H1 (cell line): Measurements from ENCODE around the gene MX1. TPM values are rescaled to one million over a fixed set of nuclear protein-coding genes. Genes with fewer than 3 reads are reported as not detected.

Experiments used
- CTCF ChIA-PET: fragments of 300-600 bp; sonication (Branson Sonifier 250); formaldehyde crosslinking; loops from one replicate; lab custom pipeline; 2021; ENCODE audit not compliant: partially characterized antibody; lab: Charles Lee
- POLR2A ChIA-PET: fragments of 300-600 bp; sonication (Branson Sonifier 250); formaldehyde crosslinking; loops from one replicate; lab custom pipeline; 2021; ENCODE audit warnings: inconsistent platforms; ENCODE audit not compliant: partially characterized antibody; lab: Charles Lee
- DNase-seq, 2 experiments: peaks; one replicate each; pipeline versions ENCODE4 v3.0.0 to v3.0.0-alpha.2; 2010 to 2022; ENCODE audit warnings: low spot score in 2 of 2, low read depth in 1 of 2, mixed read lengths in 1 of 2
- FAIRE-seq: peaks from 2 replicates; lab custom pipeline; 2011; peaks lifted over from hg19 to GRCh38; lab: Jason Lieb, UNC
- H2AFZ ChIP-seq: 2 replicates; pipeline ENCODE4 v1.8.1; 2012; ENCODE audit warnings: low read length, inconsistent platforms
- H2AK5ac ChIP-seq: 2 replicates; pipeline ENCODE4 v1.6.1; 2013; ENCODE audit warnings: low read depth, low read length
- H2BK120ac ChIP-seq: replicated peaks from 2 replicates; pipeline ENCODE3; 2013; ENCODE audit warnings: low read depth, low read length, inconsistent platforms
- H2BK12ac ChIP-seq: 2 replicates; pipeline ENCODE4 v1.6.1; 2013; ENCODE audit warnings: low read depth, low read length
- H2BK15ac ChIP-seq: 2 replicates; pipeline ENCODE4 v1.6.1; 2013; ENCODE audit warnings: low read length
- H2BK20ac ChIP-seq: 2 replicates; pipeline ENCODE4 v1.6.1; 2013; ENCODE audit warnings: low read length
- H2BK5ac ChIP-seq: 2 replicates; pipeline ENCODE4 v1.6.1; 2013; ENCODE audit warnings: low read depth, low read length
- H3K14ac ChIP-seq: 2 replicates; pipeline ENCODE4 v1.6.1; 2013; ENCODE audit warnings: inconsistent platforms; ENCODE audit not compliant: insufficient read length
- H3K18ac ChIP-seq: 2 replicates; pipeline ENCODE4 v1.6.1; 2013; ENCODE audit warnings: low read length; ENCODE audit errors: extremely low read depth
- H3K23ac ChIP-seq: 2 replicates; pipeline ENCODE4 v1.6.1; 2013; ENCODE audit warnings: inconsistent platforms; ENCODE audit not compliant: insufficient read length
- H3K23me2 ChIP-seq: 2 replicates; pipeline ENCODE4 v1.6.1; 2013; ENCODE audit warnings: low read depth, low read length
- H3K27ac ChIP-seq: 2 replicates; pipeline ENCODE4 v1.6.1; 2011; ENCODE audit warnings: low read depth, low read length, inconsistent platforms
- H3K27me3 ChIP-seq, 4 experiments: replicated peaks in 1 of 4; 1 replicate in 1 of 4; 2 replicates in 3 of 4; pipeline versions ENCODE4 v1.6.1 to v1.8.1; 2011 to 2013; ENCODE audit warnings: low read length in 3 of 4, mild to moderate bottlenecking in 3 of 4, inconsistent platforms in 2 of 4, mixed read lengths in 2 of 4, moderate library complexity in 1 of 4; ENCODE audit not compliant: control insufficient read depth in 3 of 4, insufficient read depth in 3 of 4; ENCODE audit errors: extremely low read depth in 1 of 4
- H3K36me3 ChIP-seq, 4 experiments: 2 replicates each; pipeline versions ENCODE4 v1.6.1 to v1.8.1; 2011 to 2013; ENCODE audit warnings: mild to moderate bottlenecking in 4 of 4, low read length in 3 of 4, moderate library complexity in 2 of 4, control low read depth in 1 of 4, inconsistent platforms in 1 of 4; ENCODE audit not compliant: insufficient read depth in 4 of 4, control insufficient read depth in 2 of 4
- H3K4ac ChIP-seq: replicated peaks from 2 replicates; pipeline ENCODE3; 2013; ENCODE audit warnings: low read length, low read depth, mixed read lengths, inconsistent platforms; ENCODE audit not compliant: insufficient read length
- H3K4me1 ChIP-seq, 4 experiments: replicated peaks in 1 of 4; 1 replicate in 1 of 4; 2 replicates in 3 of 4; pipeline versions ENCODE4 v1.6.1 to v1.8.1; 2011 to 2013; ENCODE audit warnings: low read length in 3 of 4, inconsistent platforms in 2 of 4, mixed read lengths in 1 of 4; ENCODE audit not compliant: insufficient read depth in 4 of 4, control insufficient read depth in 3 of 4
- H3K4me2 ChIP-seq, 2 experiments: 2 replicates each; pipeline versions ENCODE4 v1.6.1 to v1.8.1; 2011 to 2013; ENCODE audit warnings: low read depth in 2 of 2, low read length in 2 of 2, control low read depth in 1 of 2, inconsistent platforms in 1 of 2, mild to moderate bottlenecking in 1 of 2; ENCODE audit not compliant: insufficient read depth in 1 of 2
- H3K4me3 ChIP-seq, 4 experiments: fragments of 200-600, 300-600 bp in 1 of 4; sonication (generic), shearing (Covaris generic), sonication (Bioruptor Twin) in 1 of 4; 2 replicates each; pipeline versions ENCODE4 v1.5.1 to v1.8.1; 2011 to 2016; ENCODE audit warnings: low read length in 4 of 4, low read depth in 3 of 4, control low read depth in 2 of 4, inconsistent platforms in 2 of 4, mild to moderate bottlenecking in 2 of 4, mixed read lengths in 1 of 4, moderate library complexity in 1 of 4; ENCODE audit not compliant: insufficient read depth in 2 of 4; ENCODE audit errors: extremely low read depth in 1 of 4
- H3K56ac ChIP-seq: replicated peaks from 2 replicates; pipeline ENCODE3; 2013; ENCODE audit warnings: low read depth, mild to moderate bottlenecking, mixed read lengths, low read length, inconsistent platforms; ENCODE audit not compliant: insufficient read length
- H3K79me1 ChIP-seq: 2 replicates; pipeline ENCODE4 v1.6.1; 2013; ENCODE audit warnings: low read depth, low read length, control low read depth
- H3K79me2 ChIP-seq, 2 experiments: 2 replicates each; pipeline versions ENCODE4 v1.6.1 to v1.8.1; 2012 to 2013; ENCODE audit warnings: low read length in 2 of 2, mild to moderate bottlenecking in 2 of 2, inconsistent platforms in 1 of 2; ENCODE audit not compliant: insufficient read depth in 2 of 2, control insufficient read depth in 1 of 2
- H3K9ac ChIP-seq, 4 experiments: replicated peaks in 1 of 4; 1 replicate in 1 of 4; 2 replicates in 3 of 4; pipeline versions ENCODE4 v1.6.1 to v1.8.1; 2011 to 2013; ENCODE audit warnings: low read depth in 3 of 4, low read length in 3 of 4, control low read depth in 2 of 4, mild to moderate bottlenecking in 2 of 4, moderate library complexity in 2 of 4, inconsistent platforms in 1 of 4; ENCODE audit errors: extremely low read depth in 1 of 4
- H3K9me3 ChIP-seq, 2 experiments: 2 replicates each; pipeline versions ENCODE4 v1.6.1 to v1.8.1; 2012 to 2013; ENCODE audit warnings: mild to moderate bottlenecking in 2 of 2, moderate library complexity in 2 of 2, control low read depth in 1 of 2, inconsistent platforms in 1 of 2, low read depth in 1 of 2, low read length in 1 of 2, mixed read lengths in 1 of 2; ENCODE audit not compliant: insufficient read depth in 2 of 2
- H4K20me1 ChIP-seq, 2 experiments: replicated peaks in 1 of 2; 2 replicates each; pipeline versions ENCODE3 to v1.8.1; 2011 to 2013; ENCODE audit warnings: inconsistent platforms in 2 of 2, low read length in 2 of 2, mild to moderate bottlenecking in 1 of 2; ENCODE audit not compliant: insufficient read depth in 2 of 2, control insufficient read depth in 1 of 2
- H4K5ac ChIP-seq: 2 replicates; pipeline ENCODE4 v1.6.1; 2013; ENCODE audit warnings: low read length, low read depth, mixed read lengths, inconsistent platforms; ENCODE audit not compliant: insufficient read length
- H4K8ac ChIP-seq: 2 replicates; pipeline ENCODE4 v1.8.0; 2013; ENCODE audit warnings: mild to moderate bottlenecking, moderate library complexity, low read length, inconsistent platforms; ENCODE audit not compliant: insufficient read depth; ENCODE audit errors: extremely low read depth
- H4K91ac ChIP-seq: replicated peaks from 2 replicates; pipeline ENCODE3; 2013; ENCODE audit warnings: low read length, mixed read lengths, inconsistent platforms; ENCODE audit not compliant: insufficient read length
- EP300 ChIP-seq, 2 experiments: IDR thresholded peaks; 1 replicate in 1 of 2; 2 replicates in 1 of 2; pipeline ENCODE4 v1.6.1; 2011 to 2012; ENCODE audit warnings: low read depth in 2 of 2, low read length in 2 of 2, mild to moderate bottlenecking in 2 of 2, borderline replicate concordance in 1 of 2, inconsistent platforms in 1 of 2, moderate library complexity in 1 of 2
- KDM1A ChIP-seq: fragments of 200-600, 300-600 bp; sonication (generic); IDR thresholded peaks from 2 replicates; pipeline ENCODE4 v1.7.1; 2016; ENCODE audit warnings: mild to moderate bottlenecking, low read length, borderline replicate concordance
- TAF1 ChIP-seq: IDR thresholded peaks from 2 replicates; pipeline ENCODE4 v1.6.1; 2011; ENCODE audit warnings: mild to moderate bottlenecking, low read depth, low read length
- WGBS, 2 experiments: shearing (Covaris generic) in 1 of 2; methylation state at CpG; one replicate each; pipeline versions ENCODE4 v1.1.6 to v1.1.7; 2013 to 2015; ENCODE audit warnings: low lambda C conversion rate in 2 of 2, mixed read lengths in 2 of 2, inconsistent platforms in 1 of 2, low coverage in 1 of 2, missing lambda C conversion rate in 1 of 2; ENCODE audit not compliant: insufficient replicate concordance in 2 of 2, insufficient coverage in 1 of 2, insufficient read length in 1 of 2; ENCODE audit errors: extremely low coverage in 1 of 2, missing lambda C conversion rate in 1 of 2; 5-methylcytosine and 5-hydroxymethylcytosine counted together
- polyA plus RNA-seq, 7 experiments: library from polyadenylated mRNA; depleted of rRNA in 3 of 7; stranded (reverse) in 5 of 7; unstranded in 2 of 7; fragments of >200 nt in 5 of 7; fragments of 200-250 nt in 2 of 7; gene quantifications; 1 replicate in 5 of 7; 2 replicates in 1 of 7; 4 replicates in 1 of 7; pipeline versions ENCODE4 v1.2.1 to v1.2.3, GENCODE V29; 2011 to 2013; ENCODE audit warnings: missing spikeins in 2 of 7, mixed read lengths in 2 of 7
- total RNA-seq: library from RNA; stranded (reverse); fragmentation: NEBNext Ultra II Directional; extraction: Animal tissue kit (Norgen Biotek cat#: 25700); gene quantifications from 2 replicates; pipeline ENCODE4 v1.2.1, GENCODE V29; 2021

The MX1 gene
- total and polyA plus RNA-seq, 2 of the 8 experiments (the other 6 are each of a cell fraction or from before 2014, with no cell fraction given): 3.8 to 5.7 TPM

GRCh38 chr21:41501919-41502318 is 75.9 kb downstream of the MX1 start:
- no peak overlapping the region for H3K4ac ChIP-seq
- no peak for DNase-seq
- CTCF ChIA-PET: no interaction called here

More at GRCh38 chr21:41501919-41502318, 75.9 kb downstream of the MX1 start:
- Histone ChIP-seq H4K20me1 (no peaks in the 10 kb centered on the region), H3K4me1 (peaks cover 0 to 10% (median 6%) of the 10 kb centered on the region in 4 experiments; a peak in 5 of 7 replicates), H3K56ac (no peak overlapping the region), H2BK120ac (no peak overlapping the region), H3K9ac (no peak overlapping the region), H2AK5ac (no peak overlapping the region), H2BK20ac (no peak overlapping the region), H3K27ac (no peak overlapping the region), H3K9me3 (no peaks in the 10 kb centered on the region), H3K79me1 (peaks cover 8% of the 10 kb centered on the region), H3K23me2 (peaks cover 6% of the 10 kb centered on the region; the same call in 1 of the 2 replicates), H3K18ac (no peak overlapping the region), H4K5ac (no peak overlapping the region), H3K79me2 (0 out of 4 replicates have a peak, but pooled peaks cover 0 to 4% of the 10 kb centered on the region in 2 experiments), H3K27me3 (peaks cover 5 to 20% (median 18%) of the 10 kb centered on the region in 4 experiments), H2BK12ac (peak overlapping the region; percentile 31; the same call in 1 of the 2 replicates), H4K8ac (no peak overlapping the region), H3K14ac (no peak overlapping the region), H3K23ac (no peak overlapping the region), H3K36me3 (no peaks in the 10 kb centered on the region), H4K91ac (no peak overlapping the region), H3K4me2 (no peak overlapping the region), H2BK5ac (no peak overlapping the region), H3K4me3 (no peak overlapping the region), H2BK15ac (no peak overlapping the region), H2AFZ (no peak overlapping the region)
- 88% methylated on average over 7 of the region's 7 CpGs; no CpG with 5 or more reads in 1 of the 2 experiments for WGBS, 2 experiments
- no peak for FAIRE-seq
- POLR2A ChIA-PET: interaction anchor here (1.3 kb wide), 1 partner anchor 25 kb away, joined by 4 read pairs; no protein-coding TSS in a partner anchor
- no peak for TF ChIP-seq EP300 (IDR thresholded peaks at IDR 0.05; ENCODE audit: borderline replicate concordance in 1 of 2, low read depth in 2 of 2, low read length in 2 of 2)
- TF ChIP-seq KDM1A: no peak
- TF ChIP-seq TAF1: no peak
